ENCODE measurements around the gene HSD3B1.
"Not testable (repeated sequence)": the region's sequence is repeated elsewhere in the genome, so short reads cannot be mapped to it uniquely, and the experiment has no call there.

The HSD3B1 gene

GRCh38 chr1:119556423-119556822 lies 49.4 kb downstream of the HSD3B1 start:
- DNase-seq = no peak

GRCh38 chr1:119560402-119560801 lies 53.4 kb downstream of the HSD3B1 start:
- DNase-seq = not testable (repeated sequence)

DNA sequence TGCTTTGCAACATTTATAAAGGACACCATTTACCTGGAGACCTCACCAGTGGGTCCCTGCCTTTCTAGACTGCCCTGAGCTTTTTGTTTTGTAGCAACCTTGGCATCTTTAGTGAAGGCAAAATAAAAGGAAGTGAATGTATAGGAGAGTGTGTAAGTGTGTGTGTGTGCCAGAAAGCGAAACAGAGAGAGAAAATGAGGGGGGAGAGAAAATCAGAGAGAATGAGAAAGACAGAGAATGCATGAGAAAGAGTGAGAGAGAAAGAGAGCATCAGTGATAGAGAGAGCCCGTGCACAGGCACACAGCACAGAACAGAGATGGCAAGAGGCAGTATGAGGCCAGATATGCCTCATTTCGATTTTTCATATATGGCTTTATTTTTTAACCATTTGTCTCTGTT lies 57.5 kb downstream of the HSD3B1 start:
- DNase-seq = no peak
